Heart right ventricle (tissue), 16 donors: Measurements from ENCODE around the gene AIFM2. TPM values are rescaled to one million over a fixed set of nuclear protein-coding genes. Genes with fewer than 3 reads are reported as not detected.
A peak's percentile ranks its signal among the peaks of the same experiment; 100 is the strongest.

Source experiments
- ATAC-seq, 8 donors: fragments of 200-7000 bp; cut with Tn5 transposase; one replicate each; pipeline ENCODE4 v1.9.1; 2020; ENCODE audit warnings: mild to moderate bottlenecking in 8 of 8, moderate library complexity in 8 of 8, moderate number of reproducible peaks in 1 of 8
- DNase-seq, 2 donors: peaks; one replicate each; pipeline ENCODE4 v3.0.0-alpha.2; 2020
- H3K27ac ChIP-seq, 10 donors: fragments of 200-600 bp; sonication (generic) in 2 of 10; one replicate each; pipeline versions ENCODE4 v1.5.0 to v1.8.0; 2020 to 2022; ENCODE audit warnings: mild to moderate bottlenecking in 3 of 10
- H3K27me3 ChIP-seq, 7 donors: fragments of 200-600 bp; one replicate each; pipeline ENCODE4 v1.8.0; 2021 to 2022; ENCODE audit warnings: mild to moderate bottlenecking in 2 of 7
- H3K36me3 ChIP-seq, 9 donors: fragments of 200-600 bp; sonication (generic) in 1 of 9; one replicate each; pipeline versions ENCODE4 v1.5.0 to v1.8.0; 2020 to 2022; ENCODE audit warnings: mild to moderate bottlenecking in 2 of 9
- H3K4me1 ChIP-seq, 9 donors: fragments of 200-600 bp; sonication (generic) in 1 of 9; one replicate each; pipeline versions ENCODE4 v1.5.0 to v1.8.0; 2020 to 2022; ENCODE audit warnings: mild to moderate bottlenecking in 4 of 9
- H3K4me3 ChIP-seq, 10 donors: fragments of 200-600 bp; sonication (generic) in 2 of 10; one replicate each; pipeline versions ENCODE4 v1.5.0 to v1.8.0; 2020 to 2022; ENCODE audit warnings: mild to moderate bottlenecking in 7 of 10, moderate library complexity in 2 of 10
- H3K9me3 ChIP-seq, 11 donors: fragments of 200-600 bp in 10 of 11; sonication (generic) in 2 of 11; one replicate each; pipeline versions ENCODE4 v1.5.0 to v1.8.0; 2013 to 2022; ENCODE audit warnings: mild to moderate bottlenecking in 2 of 11, control low read depth in 1 of 11, moderate library complexity in 1 of 11
- WGBS, 2 donors: extraction: QIAGEN DNeasy Blood & Tissue Kit; methylation state at CpG; one replicate each; pipeline ENCODE4 v1.1.7; 2013; ENCODE audit warnings: inconsistent platforms in 1 of 2; 5-methylcytosine and 5-hydroxymethylcytosine counted together
- intact Hi-C, 10 donors: fragments of 100-400 bp; cut with DNase I; formaldehyde crosslinking; loops; one replicate each; pipeline versions ENCODE4 v1.11.1 to v1.14.2; 2022
- polyA plus RNA-seq, 2 donors: library from polyadenylated mRNA; stranded (reverse); fragments of 200-250 nt; gene quantifications; one replicate each; pipeline ENCODE4 v1.2.3, GENCODE V29; 2013
- total RNA-seq, 10 donors: library from RNA; stranded (reverse); fragmentation: NEBNext Ultra II Directional in 3 of 10; extraction: Animal tissue kit (Norgen Biotek cat#: 25700) in 3 of 10; gene quantifications; one replicate each; pipeline versions ENCODE4 v1.2.1 to v1.2.4, GENCODE V29; 2021 to 2023
- TF ChIP-seq, protein P1 (sequence below), 9 donors: fragments of 200-600 bp; sonication (generic) in 2 of 9; IDR thresholded peaks; one replicate each; pipeline versions ENCODE4 v1.5.0 to v1.8.0; 2021 to 2022; ENCODE audit warnings: antibody characterized with exemption in 9 of 9, mild to moderate bottlenecking in 5 of 9, moderate library complexity in 1 of 9
- donor health status: Arrhythmogenic right ventricular cardiomyopathy.
- donor health status: ischemic (EF 13 %, LVEDD 7.1; RV severe dilation, severe dysfunction).
- donor health status: healthy with polysubstance abuse.
- donor health status: DM: no; HTN: yes; CAD: no.
- donor health status: DM: no; HTN: no; CAD: no.
- donor health status: ischemic (EF 25% LVEDD 6.9; RV normal size, moderate dysfunction).
- donor health status: ischemic (EF 25% LVEDD 5.7; RV mildly dilated, moderate dysfunction).
- donor health status: healthy.
- donor health status: DM: yes; HTN: yes; CAD: no.
- donor health status: Ischemic cardiomyopathy.
- donor health status: ischemic (EF 35%, LVEDD 5.7; RV mildly dilated, moderate dysfunction).
- donor health status: nonischemic (EF 11% LVEDD 7.7; RV severe dilation, severe dysfunction).
- donor health status: DM: yes; HTN: yes; CAD: no.
- donor health status: PGD.
- donor health status: ischemic (EF 29% LVEDD 5.4; RV normal size, mild dysfunction).
- donor health status: nonischemic (EF 23%, LVEDD 6.1; RV moderate dilation, normal function).

Gene AIFM2
- total and polyA plus RNA-seq, 12 donors = 14.1 to 27.0 (median 17.5) TPM

DNA sequence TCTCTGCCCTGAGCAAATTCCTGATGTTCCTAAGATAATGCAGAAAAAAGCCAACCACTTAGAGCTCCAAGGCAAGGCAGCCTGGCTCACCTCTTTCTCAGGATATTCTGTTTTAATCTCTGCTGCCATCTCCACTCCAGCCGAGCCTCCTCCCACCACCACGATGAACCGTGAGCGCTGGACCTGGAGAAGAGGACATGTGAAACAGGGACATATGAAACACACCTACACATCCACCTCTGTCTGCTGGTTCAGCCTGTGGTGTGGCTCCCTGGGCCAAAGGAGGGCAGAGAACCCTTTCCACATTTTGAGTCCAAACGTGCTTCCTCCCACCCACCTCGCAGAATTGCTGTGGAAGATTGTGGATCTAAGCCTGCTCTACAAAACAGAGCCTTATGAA is 12.2 kb downstream of the AIFM2 start:
- WGBS, 2 donors = 87 to 93% methylated on average over 6 of the region's 6 CpGs
- H3K4me3 ChIP-seq = no peak overlapping the region
- peaks cover 0 to 77% (median 14%) of the 10 kb centered on the region in 9 donors for H3K36me3 ChIP-seq
- H3K27ac ChIP-seq = no peak overlapping the region
- intact Hi-C loops = no loop called here
- H3K4me1 ChIP-seq = peaks cover 0 to 15% (median 0%) of the 10 kb centered on the region in 9 donors
- TF ChIP-seq, protein P1, sequence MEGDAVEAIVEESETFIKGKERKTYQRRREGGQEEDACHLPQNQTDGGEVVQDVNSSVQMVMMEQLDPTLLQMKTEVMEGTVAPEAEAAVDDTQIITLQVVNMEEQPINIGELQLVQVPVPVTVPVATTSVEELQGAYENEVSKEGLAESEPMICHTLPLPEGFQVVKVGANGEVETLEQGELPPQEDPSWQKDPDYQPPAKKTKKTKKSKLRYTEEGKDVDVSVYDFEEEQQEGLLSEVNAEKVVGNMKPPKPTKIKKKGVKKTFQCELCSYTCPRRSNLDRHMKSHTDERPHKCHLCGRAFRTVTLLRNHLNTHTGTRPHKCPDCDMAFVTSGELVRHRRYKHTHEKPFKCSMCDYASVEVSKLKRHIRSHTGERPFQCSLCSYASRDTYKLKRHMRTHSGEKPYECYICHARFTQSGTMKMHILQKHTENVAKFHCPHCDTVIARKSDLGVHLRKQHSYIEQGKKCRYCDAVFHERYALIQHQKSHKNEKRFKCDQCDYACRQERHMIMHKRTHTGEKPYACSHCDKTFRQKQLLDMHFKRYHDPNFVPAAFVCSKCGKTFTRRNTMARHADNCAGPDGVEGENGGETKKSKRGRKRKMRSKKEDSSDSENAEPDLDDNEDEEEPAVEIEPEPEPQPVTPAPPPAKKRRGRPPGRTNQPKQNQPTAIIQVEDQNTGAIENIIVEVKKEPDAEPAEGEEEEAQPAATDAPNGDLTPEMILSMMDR (IDR thresholded peaks at IDR 0.05) = no peak
- no peak for ATAC-seq
- H3K27me3 ChIP-seq = no peaks in the 10 kb centered on the region
- no peaks in the 10 kb centered on the region for H3K9me3 ChIP-seq
- DNase-seq = no peak

DNA sequence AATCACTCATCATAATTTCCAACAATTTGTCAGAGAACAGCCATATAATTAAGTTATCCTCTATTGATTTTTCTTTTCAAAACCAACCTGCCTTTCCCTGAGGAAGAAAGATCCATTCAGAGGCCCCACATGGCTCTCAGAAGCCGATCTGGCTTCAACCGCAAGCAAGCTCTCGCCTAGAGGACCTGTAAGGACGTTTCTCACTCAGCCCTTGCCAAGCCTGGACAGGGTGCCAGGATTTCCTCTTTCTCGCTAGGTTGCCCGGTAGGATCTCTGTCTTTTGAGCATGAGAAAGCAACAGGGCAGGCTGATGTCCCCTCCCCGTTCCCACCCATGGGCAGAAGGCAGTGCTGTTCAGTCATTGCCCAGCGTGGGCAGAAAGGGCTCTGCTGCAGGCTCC is 13.0 kb downstream of the AIFM2 start:
- H3K4me1 ChIP-seq = peaks cover 0 to 15% (median 0%) of the 10 kb centered on the region in 9 donors
- no peaks in the 10 kb centered on the region for H3K27me3 ChIP-seq
- no peak overlapping the region for H3K27ac ChIP-seq
- ATAC-seq (peak in 2 of 8 donors; percentile 41 to 46), DNase-seq (peak in 1 of 2 donors; percentile 31)
- 69 to 73% methylated on average over 8 of the region's 8 CpGs for WGBS, 2 donors
- no peaks in the 10 kb centered on the region for H3K9me3 ChIP-seq
- H3K4me3 ChIP-seq = no peak overlapping the region
- H3K36me3 ChIP-seq = peaks cover 0 to 85% (median 21%) of the 10 kb centered on the region in 9 donors
- intact Hi-C loops = no loop called here
- TF ChIP-seq, protein P1 (IDR thresholded peaks at IDR 0.05) = no peak

DNA sequence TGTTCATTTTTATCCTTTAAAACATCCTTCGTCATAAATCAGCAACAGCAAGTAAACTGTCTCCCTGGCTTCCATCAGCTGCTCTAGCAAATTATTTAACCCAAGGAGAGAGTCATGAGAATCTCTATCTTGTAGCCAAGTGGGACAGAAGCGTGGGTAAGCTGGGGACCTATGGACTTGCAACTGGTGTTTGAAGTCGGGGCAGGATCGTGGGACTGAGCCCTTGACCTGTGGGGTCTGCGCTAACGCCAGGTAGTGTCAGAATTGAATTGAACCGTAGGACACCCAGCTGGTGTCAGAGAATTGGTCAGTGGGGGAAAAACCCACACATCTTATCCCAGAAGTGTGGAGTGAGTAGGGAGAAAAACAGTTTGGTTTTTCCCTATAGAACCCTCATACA is 13.4 kb downstream of the AIFM2 start:
- Histone ChIP-seq H3K36me3 (peaks cover 0 to 89% (median 23%) of the 10 kb centered on the region in 9 donors), H3K9me3 (no peaks in the 10 kb centered on the region), H3K27me3 (no peaks in the 10 kb centered on the region), H3K4me1 (peaks cover 0 to 15% (median 0%) of the 10 kb centered on the region in 9 donors), H3K27ac (no peak overlapping the region), H3K4me3 (no peak overlapping the region)
- 95% methylated on average over 7 of the region's 7 CpGs for WGBS, 2 donors
- TF ChIP-seq, protein P1 (IDR thresholded peaks at IDR 0.05) = no peak
- DNase-seq (no peak), ATAC-seq (no peak)
- intact Hi-C loops = no loop called here

DNA sequence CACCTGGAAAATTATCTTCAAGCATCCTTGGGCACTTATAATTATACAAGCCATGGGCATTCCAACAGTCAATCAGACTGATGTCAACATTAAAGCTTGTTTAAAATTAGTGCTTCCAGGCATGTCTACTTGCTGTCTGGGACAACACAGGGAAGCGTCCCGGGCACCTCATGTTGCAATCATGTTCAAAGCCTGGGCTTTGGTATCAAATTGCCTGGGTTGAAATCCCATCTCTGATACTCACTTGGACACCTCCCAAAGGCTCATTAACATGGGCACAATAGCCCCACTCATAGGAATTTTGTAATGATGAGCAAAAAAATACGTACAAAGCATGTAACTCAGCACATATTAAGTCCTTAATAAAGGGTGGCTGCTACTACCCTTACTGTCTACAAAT is 14.4 kb downstream of the AIFM2 start:
- WGBS, 2 donors = 93% methylated on average over 3 of the region's 3 CpGs
- Histone ChIP-seq H3K36me3 (peaks cover 0 to 96% (median 32%) of the 10 kb centered on the region in 9 donors), H3K4me3 (no peak overlapping the region), H3K4me1 (peaks cover 0 to 15% (median 0%) of the 10 kb centered on the region in 9 donors), H3K9me3 (no peaks in the 10 kb centered on the region), H3K27me3 (no peaks in the 10 kb centered on the region), H3K27ac (no peak overlapping the region)
- ATAC-seq = no peak
- TF ChIP-seq, protein P1 (IDR thresholded peaks at IDR 0.05) = no peak
- intact Hi-C loops = no loop called here
- DNase-seq = no peak
